Measurements from ENCODE around the gene MAVS.

The MAVS gene

DNA sequence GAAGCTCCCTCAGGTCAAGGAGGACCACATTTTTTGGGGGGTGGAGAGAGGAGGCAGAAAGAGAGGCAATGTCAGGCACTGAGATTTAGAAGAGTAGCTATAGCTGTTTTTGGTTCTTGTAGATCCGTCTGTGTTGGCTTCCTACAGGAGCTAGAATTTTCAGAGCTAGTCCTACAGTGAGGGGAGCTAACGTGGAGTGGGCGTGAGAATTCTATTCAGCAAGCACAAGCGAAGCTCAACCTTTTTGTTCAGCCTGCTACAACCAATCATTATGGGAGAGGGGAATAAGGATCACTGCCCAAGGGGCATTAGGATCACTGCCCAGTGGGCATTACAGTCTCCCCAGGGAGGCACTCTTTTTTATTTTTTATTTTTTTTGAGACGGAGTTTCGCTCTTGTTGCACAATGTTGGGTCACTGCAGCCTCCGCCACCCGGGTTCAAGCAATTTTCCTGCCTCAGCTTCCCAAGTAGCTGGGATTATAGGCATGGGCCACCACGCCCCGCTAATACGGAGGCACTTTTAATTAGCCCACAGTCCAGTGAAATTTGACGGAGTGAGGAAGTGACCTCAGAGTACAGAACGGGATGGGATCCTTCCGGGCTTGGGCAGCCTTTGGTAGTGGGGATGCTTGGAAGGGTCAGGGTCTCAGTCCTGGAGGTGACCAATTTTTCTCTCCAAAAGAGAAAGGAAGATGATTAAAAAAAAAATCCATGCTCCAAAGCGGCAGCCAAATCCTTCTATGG is 41.4 kb downstream of the MAVS start:
- Histone ChIP-seq H3K4me3 (ENCODE audit: low read length) (peak overlapping the region; percentile 76), H3F3A (ENCODE audit: control insufficient read depth, insufficient read depth) (no peaks in the 10 kb centered on the region), H3K27ac (ENCODE audit: low read depth, low read length) (peak overlapping the region; percentile 64), H3K4me2 (ENCODE audit: low read length) (peak overlapping the region; percentile 63), H3K9me2 (replicated peaks; ENCODE audit: control insufficient read depth, low read length) (no peaks in the 10 kb centered on the region), H3K4me1 (ENCODE audit: control insufficient read depth, low read length) (peaks cover 28% of the 10 kb centered on the region), H4K20me1 (ENCODE audit: control insufficient read depth, insufficient read depth, low read depth, low read length) (peaks cover 13% of the 10 kb centered on the region), H3K27me3 (ENCODE audit: control insufficient read depth, low read length) (no peaks in the 10 kb centered on the region), H3K36me3 (ENCODE audit: control insufficient read depth, low read length) (peaks cover 46% of the 10 kb centered on the region), H3K9me3 (ENCODE audit: control insufficient read depth, insufficient read depth, low read length) (no peaks in the 10 kb centered on the region), H3K79me2 (ENCODE audit: control insufficient read depth, low read length) (peaks cover 65% of the 10 kb centered on the region)
- no peak for TF ChIP-seq EZH2phosphoT487 (IDR thresholded peaks at IDR 0.05; ENCODE audit: borderline replicate concordance, low read length)
- no peak for TF ChIP-seq CTCF (IDR thresholded peaks at IDR 0.05; ENCODE audit: low read depth, low read length, poor library complexity, severe bottlenecking)

- TF ChIP-seq CTCF (IDR thresholded peaks at IDR 0.05; ENCODE audit: low read depth, low read length, poor library complexity, severe bottlenecking), result peak; percentile 22
- no peak for TF ChIP-seq EZH2phosphoT487 (IDR thresholded peaks at IDR 0.05; ENCODE audit: borderline replicate concordance, low read length)
- Histone ChIP-seq H3F3A (ENCODE audit: control insufficient read depth, insufficient read depth) (no peaks in the 10 kb centered on the region), H3K4me3 (ENCODE audit: low read length) (peak within 1 kb of the TSS; percentile 76), H3K36me3 (ENCODE audit: control insufficient read depth, low read length) (peaks cover 52% of the 10 kb centered on the region), H3K4me1 (ENCODE audit: control insufficient read depth, low read length) (peaks cover 36% of the 10 kb centered on the region), H3K4me2 (ENCODE audit: low read length) (peak within 1 kb of the TSS; percentile 79), H3K9me3 (ENCODE audit: control insufficient read depth, insufficient read depth, low read length) (no peaks in the 10 kb centered on the region), H3K9me2 (replicated peaks; ENCODE audit: control insufficient read depth, low read length) (no peaks in the 10 kb centered on the region), H3K27me3 (ENCODE audit: control insufficient read depth, low read length) (no peaks in the 10 kb centered on the region), H4K20me1 (ENCODE audit: control insufficient read depth, insufficient read depth, low read depth, low read length) (peaks cover 18% of the 10 kb centered on the region), H3K27ac (ENCODE audit: low read depth, low read length) (peak within 1 kb of the TSS; percentile 84), H3K79me2 (ENCODE audit: control insufficient read depth, low read length) (peaks cover 73% of the 10 kb centered on the region)
Observed at GRCh38 chr20:3888622-3889488, 42.2 kb downstream of the MAVS start, which contains the start of gene PANK2. Gene PANK2 (plus strand): TSS chr20:3889387.

- H3K36me3 ChIP-seq (ENCODE audit: control insufficient read depth, low read length), result peaks cover 54% of the 10 kb centered on the region
- H3K4me1 ChIP-seq (ENCODE audit: control insufficient read depth, low read length), result peaks cover 45% of the 10 kb centered on the region
Observed at GRCh38 chr20:3889489-3890397, 43.1 kb downstream of the MAVS start.

More at GRCh38 chr20:3889489-3890397, 43.1 kb downstream of the MAVS start:
- H3F3A ChIP-seq (ENCODE audit: control insufficient read depth, insufficient read depth), result no peaks in the 10 kb centered on the region
- no peaks in the 10 kb centered on the region for H3K9me3 ChIP-seq (ENCODE audit: control insufficient read depth, insufficient read depth, low read length)
- H3K4me3 ChIP-seq (ENCODE audit: low read length), result peak overlapping the region; percentile 76
- peaks cover 20% of the 10 kb centered on the region for H4K20me1 ChIP-seq (ENCODE audit: control insufficient read depth, insufficient read depth, low read depth, low read length)
- no peaks in the 10 kb centered on the region for H3K9me2 ChIP-seq (replicated peaks; ENCODE audit: control insufficient read depth, low read length)
- H3K79me2 ChIP-seq (ENCODE audit: control insufficient read depth, low read length), result peaks cover 82% of the 10 kb centered on the region
- no peaks in the 10 kb centered on the region for H3K27me3 ChIP-seq (ENCODE audit: control insufficient read depth, low read length)
- peak overlapping the region; percentile 84 for H3K27ac ChIP-seq (ENCODE audit: low read depth, low read length)
- H3K4me2 ChIP-seq (ENCODE audit: low read length), result peak overlapping the region; percentile 79
- TF ChIP-seq EZH2phosphoT487 (IDR thresholded peaks at IDR 0.05; ENCODE audit: borderline replicate concordance, low read length), result no peak
- TF ChIP-seq CTCF (IDR thresholded peaks at IDR 0.05; ENCODE audit: low read depth, low read length, poor library complexity, severe bottlenecking), result no peak
